Measurements from ENCODE around the gene GPAT2.
A peak's percentile ranks its signal among the peaks of the same experiment; 100 is the strongest.
"Not testable (repeated sequence)": the region's sequence is repeated elsewhere in the genome, so short reads cannot be mapped to it uniquely, and the experiment has no call there.

The GPAT2 gene

DNA sequence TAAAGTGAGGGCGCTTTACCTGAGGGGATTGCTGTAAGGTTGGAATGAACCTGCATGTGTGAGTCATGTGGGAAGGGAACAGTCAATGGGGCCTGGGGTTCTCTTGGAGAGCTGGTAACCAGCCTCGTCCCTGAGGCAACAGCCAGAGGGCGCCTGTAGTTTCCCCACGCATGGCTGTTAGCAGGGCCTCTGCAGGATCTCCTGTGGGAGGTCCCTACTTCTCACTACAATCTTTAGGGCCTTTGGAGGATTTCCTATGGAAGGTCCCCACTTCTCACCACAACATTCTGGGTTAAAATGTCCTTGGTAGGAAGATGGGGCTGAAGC is 23.6 kb downstream of the GPAT2 start:
- peak; percentile 78 for DNase-seq (ENCODE audit: low read depth)
- TF ChIP-seq CTCF (IDR thresholded peaks at IDR 0.05; ENCODE audit: insufficient read depth, low read depth, low read length, missing control alignments): peak; percentile 4
- peak overlapping the region; percentile 9 for H3K4me3 ChIP-seq (ENCODE audit: low read length)

GRCh38 chr2:96010320-96011128 is 24.2 kb downstream of the GPAT2 start:
- peak overlapping the region; percentile 37 for H3K4me3 ChIP-seq (ENCODE audit: low read length)
- DNase-seq (ENCODE audit: low read depth): peak; percentile 87

DNA sequence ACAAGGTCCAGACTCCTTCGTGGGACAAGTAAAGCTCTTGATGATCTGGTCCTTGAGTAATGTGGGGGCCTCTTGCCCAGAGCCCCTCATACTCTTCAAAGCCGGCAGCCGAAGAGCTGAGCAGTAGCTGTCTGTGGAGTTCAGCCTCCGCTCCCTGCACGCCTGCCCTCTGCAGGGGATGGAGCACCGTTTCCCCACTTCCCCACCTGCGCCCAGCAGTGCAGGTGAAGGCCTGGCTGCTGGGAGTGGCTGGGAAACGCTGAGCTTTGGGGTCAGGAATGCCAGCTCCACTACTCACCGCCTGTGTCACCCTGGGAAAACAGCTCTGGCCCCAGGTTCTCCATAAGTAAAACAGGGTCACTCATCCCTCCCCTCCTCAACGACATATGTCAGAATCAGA is 24.9 kb downstream of the GPAT2 start:
- peak overlapping the region; percentile 37 for H3K4me3 ChIP-seq (ENCODE audit: low read length)
- peak; percentile 67 for DNase-seq (ENCODE audit: low read depth)

- not testable (repeated sequence) for DNase-seq (ENCODE audit: low read depth); H3K4me3 ChIP-seq (ENCODE audit: low read length)
Measured at GRCh38 chr2:96008051-96008450, 26.7 kb downstream of the GPAT2 start.

DNA sequence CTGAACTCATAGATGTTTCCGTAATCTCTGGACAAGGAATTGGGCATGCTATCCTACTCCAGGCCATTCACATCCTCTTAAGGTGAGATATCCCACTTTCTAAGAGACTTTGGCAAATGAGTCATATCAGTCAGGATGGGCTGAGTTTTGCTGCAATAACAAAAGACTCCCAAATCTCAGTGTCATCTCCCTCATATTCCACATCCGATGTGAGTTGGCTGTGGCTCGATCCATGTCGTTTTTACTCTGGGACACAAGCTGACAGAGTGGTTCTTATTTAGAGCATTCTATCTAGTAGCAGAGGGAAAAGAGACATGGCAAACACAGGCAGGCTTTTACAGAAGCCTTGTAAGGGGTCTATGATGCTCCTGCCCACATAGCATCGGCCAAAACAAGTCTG is 28.5 kb downstream of the GPAT2 start:
- DNase-seq (ENCODE audit: low read depth); H3K4me3 ChIP-seq (ENCODE audit: low read length): not testable (repeated sequence)

- TF ChIP-seq CTCF (IDR thresholded peaks at IDR 0.05; ENCODE audit: insufficient read depth, low read depth, low read length, missing control alignments): peak; percentile 69
- peak; percentile 44 for DNase-seq (ENCODE audit: low read depth)
- peak overlapping the region; percentile 51 for H3K4me3 ChIP-seq (ENCODE audit: low read length)
Measured at GRCh38 chr2:95992520-95993272, 42.0 kb downstream of the GPAT2 start.

- H3K4me3 ChIP-seq (ENCODE audit: low read length): peak overlapping the region; percentile 51
Measured at GRCh38 chr2:95992102-95992501, 42.6 kb downstream of the GPAT2 start.

DNA sequence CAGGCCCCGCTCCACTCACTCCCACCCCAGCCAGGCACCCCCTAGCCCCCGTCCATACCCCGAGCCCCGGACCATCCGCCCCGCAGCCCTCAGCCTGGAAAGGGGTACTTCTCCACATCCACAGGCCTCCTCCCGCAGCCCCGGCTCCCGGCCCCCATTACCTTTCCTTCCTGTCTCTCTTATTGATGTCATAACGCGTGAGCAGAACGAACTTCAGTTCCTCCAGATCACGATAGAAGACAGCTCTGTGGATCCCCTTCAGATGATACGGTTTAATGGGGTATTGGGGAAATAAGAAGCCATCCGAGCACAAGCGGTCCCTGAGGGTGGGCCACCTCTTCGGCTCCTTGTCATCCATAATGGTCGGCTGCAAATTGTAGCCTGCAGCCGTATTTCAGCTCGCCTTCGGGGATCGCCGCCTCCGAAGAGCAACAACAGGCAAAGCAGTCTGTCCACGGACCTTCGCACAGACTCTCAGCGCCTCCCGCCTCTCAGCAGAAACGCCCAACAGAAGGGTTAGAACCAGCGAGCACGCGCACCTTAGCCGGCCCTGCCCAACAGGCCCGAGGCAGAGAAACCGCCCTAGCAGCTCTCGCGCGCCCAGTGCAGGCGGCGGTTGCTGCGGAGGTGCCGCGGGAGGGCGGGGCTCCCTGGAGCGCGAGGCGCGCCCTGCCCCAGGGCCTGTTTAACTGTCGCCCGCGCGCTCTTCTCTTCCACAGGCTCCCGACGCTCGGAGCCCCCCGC is 43.2 kb downstream of the GPAT2 start, which contains the start of gene ANKRD36C:
Gene ANKRD36C (minus strand): TSS at position 474 of the 744 bp plus-strand sequence. CDS start 116 bp downstream, at position 358.
- peak within 1 kb of the TSS; percentile 76 for H3K4me3 ChIP-seq (ENCODE audit: low read length)
- DNase-seq (ENCODE audit: low read depth): peak; percentile 41

More at GRCh38 chr2:95992102-95992501, 42.6 kb downstream of the GPAT2 start:
- not testable (repeated sequence) for DNase-seq (ENCODE audit: low read depth)

- not testable (repeated sequence) for DNase-seq (ENCODE audit: low read depth)
- H3K4me3 ChIP-seq (ENCODE audit: low read length): peak overlapping the region; percentile 24
Measured at GRCh38 chr2:95990884-95991283, 43.8 kb downstream of the GPAT2 start.
